Sigmoid colon (tissue), 4 donors: ENCODE results near the gene ACOX3.

ENCODE experiments used
- CTCF ChIP-seq, 4 experiments: fragments of 450-650 bp in 3 of 4; fragments of 200-600 bp in 1 of 4; IDR thresholded peaks; one replicate each; pipeline ENCODE4 v1.5.1; 2016 to 2019; ENCODE audit warnings: antibody characterized with exemption in 4 of 4, mild to moderate bottlenecking in 3 of 4, moderate library complexity in 2 of 4
- EP300 ChIP-seq, 4 donors: sonication (generic); formaldehyde crosslinking; IDR thresholded peaks; one replicate each; pipeline ENCODE4 v1.6.1; 2017; ENCODE audit warnings: antibody characterized with exemption in 4 of 4

GRCh38 chr4:8395504-8396296, 44.8 kb downstream of the ACOX3 start:
- TF ChIP-seq CTCF (IDR thresholded peaks at IDR 0.05) (no peak), EP300 (IDR thresholded peaks at IDR 0.05) (no peak)
